GM18502 (cell line): Measurements from ENCODE around the gene CARF.
"Not testable (repeated sequence)": the region's sequence is repeated elsewhere in the genome, so short reads cannot be mapped to it uniquely, and the experiment has no call there.

Source experiments
- ATAC-seq: cut with Tn5 transposase; IDR thresholded peaks from one replicate; pipeline ENCODE4 v1.9.1; 2021; ENCODE audit warnings: mild to moderate bottlenecking; ENCODE audit not compliant: unreplicated experiment, poor library complexity

The CARF gene

DNA sequence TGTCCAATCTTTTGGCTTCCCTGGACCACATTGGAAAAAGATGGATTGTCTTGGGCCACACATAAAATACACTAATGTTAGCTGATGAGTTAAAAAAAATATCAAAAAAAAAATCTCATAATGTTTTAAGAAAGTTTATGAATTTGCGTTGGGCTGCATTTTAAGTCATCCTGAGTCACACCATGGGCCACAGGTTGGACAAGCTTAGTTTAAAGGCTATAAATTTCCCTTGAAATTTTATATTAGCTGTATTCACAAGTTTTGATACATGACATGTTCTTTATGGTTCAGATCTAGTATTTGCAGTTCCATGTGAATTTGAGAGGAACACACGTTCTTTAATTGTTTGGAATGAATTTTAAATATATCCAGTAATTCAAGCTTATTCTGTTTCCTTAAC lies 21.9 kb downstream of the CARF start:
- ATAC-seq = no peak

DNA sequence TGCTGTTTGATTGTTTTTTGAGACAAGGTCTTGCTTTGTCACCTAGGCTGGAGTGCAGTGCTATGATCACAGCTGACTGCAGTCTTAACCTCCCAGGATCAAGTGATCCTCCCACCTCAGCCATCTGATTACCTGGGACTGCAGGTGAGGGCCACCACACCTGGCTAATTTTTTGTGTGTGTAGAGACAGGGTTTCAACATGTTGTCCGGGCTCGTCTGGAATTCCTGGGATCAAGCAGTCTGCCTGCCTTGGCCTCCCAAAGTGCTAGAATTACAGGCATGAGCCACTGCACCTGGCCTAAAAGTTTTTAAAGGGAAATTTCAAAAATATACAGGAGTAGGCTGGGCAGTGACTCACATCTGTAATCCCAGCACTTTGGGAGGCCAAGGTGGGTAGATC lies 22.4 kb downstream of the CARF start:
- no peak for ATAC-seq

DNA sequence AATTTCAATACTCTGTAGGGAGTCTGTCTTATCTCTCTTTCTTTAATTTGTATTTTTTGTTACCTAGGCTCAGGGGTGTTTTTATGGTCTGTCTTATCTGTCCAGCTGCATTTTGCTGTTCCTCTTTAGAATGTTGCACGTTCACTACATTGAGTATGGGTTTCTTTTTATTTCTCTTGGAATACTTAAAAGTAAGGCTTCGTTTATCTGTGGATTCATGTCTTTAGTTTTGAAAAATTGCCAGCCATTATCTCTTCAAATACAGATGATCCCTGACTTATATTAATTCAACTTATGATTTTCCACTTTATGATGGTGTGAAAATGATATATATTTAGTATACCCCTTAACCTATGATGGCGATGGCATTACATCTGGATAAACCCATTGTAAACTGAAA lies 26.9 kb downstream of the CARF start:
- no peak for ATAC-seq

DNA sequence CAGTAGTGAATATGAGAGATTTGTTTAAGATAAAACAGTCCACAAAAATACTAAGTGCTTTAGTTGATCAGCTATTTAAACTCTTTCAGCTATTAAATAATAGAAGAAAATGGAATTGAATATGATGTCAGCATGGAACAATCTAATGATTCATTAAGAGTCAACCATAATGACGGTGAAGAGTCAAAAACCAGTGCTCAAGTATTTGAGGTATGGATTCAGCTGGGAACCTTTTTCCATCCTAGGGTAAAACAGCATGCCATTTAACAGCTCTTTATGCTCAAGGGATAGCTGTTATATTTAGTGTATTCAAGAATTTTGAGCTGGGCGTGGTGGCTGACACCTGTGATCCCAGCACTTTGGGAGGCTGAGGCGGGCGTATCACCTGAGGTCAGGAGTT lies 29.7 kb downstream of the CARF start:
- no peak for ATAC-seq

DNA sequence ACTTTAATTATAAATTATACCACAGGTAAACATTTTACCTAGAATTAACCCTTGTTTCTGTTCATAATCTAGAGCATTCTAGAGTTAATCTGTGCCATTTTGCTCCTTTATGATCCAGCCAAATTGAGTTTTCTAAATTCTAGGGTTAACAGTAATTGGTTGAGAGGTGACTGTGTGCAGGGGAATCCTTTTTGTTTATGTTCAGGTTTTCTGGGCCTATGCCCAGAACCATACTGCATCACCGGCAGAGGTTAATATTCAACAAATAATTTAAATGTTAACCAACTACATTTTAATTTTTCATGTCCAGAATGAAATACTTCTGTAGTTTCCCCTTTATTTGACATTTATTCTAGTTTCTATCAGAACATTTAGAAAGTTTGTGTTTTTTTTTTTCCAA lies 32.3 kb downstream of the CARF start:
- ATAC-seq = no peak

DNA sequence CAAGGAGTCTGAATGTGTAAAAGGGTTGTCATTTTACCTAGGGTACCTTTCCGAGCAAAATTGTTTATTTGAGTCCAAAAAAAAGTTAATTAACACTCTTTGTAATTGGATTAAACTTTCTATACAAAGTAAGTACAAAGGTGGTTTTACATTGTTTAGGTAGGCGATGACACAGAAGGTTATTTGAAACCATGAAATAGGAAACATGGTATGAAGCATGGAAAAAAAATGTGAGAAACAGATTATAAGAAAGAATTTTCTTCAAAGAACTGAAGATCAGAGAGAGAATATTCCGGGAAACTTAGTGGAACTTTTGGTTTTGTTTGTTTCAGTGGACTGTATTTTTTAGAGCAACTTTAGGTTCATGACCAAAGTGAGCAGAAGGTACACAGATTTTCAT lies 32.7 kb downstream of the CARF start:
- no peak for ATAC-seq

DNA sequence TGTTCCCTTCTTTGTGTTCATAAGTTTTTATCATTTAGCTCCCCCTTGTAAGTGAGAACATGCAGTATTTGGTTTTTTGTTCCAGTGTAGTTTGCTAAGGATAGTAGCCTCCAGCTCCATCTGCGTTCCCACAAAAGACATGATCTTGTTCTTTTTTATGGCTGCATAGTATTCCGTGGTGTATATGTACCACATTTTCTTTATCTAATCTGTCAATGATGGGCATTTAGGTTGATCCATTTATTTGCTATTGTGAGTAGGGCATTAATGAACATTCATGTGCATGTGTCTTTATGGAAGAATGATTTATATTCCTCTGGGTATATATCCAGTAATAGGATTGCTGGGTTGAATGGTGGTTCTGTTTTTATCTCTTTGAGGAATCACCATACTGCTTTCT lies 33.4 kb downstream of the CARF start:
- no peak for ATAC-seq

DNA sequence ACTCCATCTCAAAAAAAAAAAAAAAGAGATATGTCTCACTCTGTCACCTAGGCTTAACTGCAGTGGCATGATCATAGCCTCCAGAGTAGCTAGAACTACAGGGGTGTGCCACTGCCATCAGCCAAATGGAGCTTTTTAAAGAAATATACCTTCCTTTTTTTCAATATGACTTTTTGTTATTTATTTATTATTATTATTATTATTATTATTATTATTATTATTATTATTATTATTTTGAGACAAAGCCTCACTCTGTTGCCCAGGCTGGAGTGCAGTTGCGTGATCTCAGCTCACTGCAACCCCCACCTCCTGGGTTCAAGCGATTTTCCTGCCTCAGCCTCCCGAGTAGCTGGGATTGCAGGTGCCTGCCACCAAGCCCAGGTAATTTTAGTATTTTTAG lies 37.3 kb downstream of the CARF start:
- ATAC-seq = not testable (repeated sequence)

DNA sequence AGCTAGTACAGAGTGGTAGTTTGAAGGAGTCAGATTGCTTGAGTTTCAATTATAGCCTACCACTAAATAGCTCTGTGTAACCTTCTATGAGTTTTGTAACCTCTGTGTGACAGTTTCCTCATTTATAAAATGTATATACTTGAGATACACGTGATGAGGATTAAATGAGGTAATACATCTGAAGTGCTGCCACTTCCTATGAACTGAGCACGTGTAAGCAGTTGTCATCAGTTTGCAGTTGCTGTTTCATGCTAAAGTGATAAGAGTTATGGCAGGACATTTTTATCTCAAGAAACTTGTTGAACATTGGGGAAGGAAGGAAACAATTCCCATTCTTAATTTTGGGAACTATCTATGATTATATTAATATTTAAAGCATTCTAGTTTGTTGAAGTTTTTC lies 38.5 kb downstream of the CARF start:
- no peak for ATAC-seq

DNA sequence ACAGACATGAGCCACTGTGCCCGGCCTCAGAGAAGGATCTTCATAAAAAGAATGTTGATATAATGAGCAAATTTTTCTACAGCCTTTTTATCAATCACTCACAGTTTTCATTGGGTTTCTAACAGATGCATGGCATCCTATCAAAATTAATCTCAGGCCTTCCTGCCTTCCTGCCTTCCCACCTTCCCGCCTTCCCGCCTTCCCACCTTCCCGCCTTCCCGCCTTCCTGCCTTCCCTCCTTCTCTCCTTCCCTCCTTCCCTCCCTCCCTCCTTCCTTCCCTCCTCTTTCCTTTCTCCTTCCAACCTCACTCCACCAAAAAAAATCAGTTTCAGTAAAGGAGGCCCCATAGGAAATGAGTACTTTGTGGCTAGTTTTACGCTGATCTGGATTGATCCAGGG lies 48.4 kb downstream of the CARF start:
- ATAC-seq = no peak

DNA sequence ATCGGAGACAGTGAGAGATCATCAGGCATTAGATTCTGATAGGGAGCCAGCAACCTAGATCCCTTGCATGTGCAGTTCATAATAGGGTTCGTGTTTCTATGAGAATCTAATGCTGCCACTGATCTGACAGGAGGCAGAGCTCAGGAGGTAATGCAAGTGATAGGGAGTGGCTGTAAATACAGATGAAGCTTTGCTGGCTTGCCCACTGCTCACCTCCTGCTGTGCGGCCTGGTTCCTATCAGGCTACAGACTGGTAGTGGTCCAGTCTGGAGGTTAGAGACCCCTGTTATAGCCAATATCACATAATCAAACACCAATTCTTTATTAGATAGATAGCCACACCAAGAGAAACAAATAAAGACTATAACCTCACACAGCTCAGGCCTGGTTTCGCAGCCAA lies 51.6 kb downstream of the CARF start:
- ATAC-seq = no peak

DNA sequence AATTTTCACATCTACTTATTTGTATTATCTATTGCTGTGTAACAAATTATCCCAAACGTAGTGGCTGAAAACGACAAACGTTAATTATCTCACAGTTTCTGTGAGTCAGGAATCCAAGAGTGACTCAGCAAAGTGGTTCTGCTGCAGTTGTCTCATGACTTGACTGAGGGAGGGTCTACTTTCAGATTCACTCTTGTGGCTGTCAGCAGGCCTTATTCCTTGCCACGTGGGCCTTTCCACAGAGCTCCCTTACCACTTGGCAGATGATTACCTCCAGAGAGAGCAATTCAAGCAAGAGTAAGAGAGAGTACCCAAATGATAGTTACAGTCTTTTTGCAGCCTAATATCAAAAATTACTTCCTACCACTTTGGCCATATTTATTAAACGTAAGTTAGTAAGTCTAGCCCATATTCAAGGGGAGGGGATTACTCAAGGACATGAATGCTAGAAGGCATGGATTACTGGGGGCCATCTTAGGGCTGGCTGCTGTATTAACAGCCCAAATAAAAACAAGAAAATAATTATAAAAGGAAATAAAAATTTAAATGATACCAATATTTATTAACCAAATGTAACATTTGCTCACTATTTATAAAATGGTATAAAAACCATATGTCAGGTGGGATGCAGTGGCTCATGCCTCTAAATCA lies 53.9 kb downstream of the CARF start:
- peak; percentile 82 for ATAC-seq

DNA sequence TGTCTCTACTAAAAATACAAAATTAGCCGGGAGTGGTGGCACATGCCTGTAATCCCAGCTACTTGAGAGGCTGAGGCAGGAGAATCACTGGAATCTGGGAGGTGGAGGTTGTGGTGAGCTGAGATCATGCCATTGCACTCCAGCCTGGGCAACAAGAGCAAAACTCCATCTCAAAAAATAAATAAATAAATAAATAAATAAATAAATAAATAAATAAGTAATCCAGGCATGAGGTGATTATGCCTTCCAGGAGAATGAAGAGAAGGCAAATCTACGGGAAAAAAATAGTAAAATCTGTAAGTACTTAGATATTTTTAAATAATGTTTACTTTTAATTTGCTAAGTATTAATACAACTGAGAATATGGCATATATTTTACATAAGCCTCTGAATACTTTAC lies 57.3 kb downstream of the CARF start:
- ATAC-seq = not testable (repeated sequence)

DNA sequence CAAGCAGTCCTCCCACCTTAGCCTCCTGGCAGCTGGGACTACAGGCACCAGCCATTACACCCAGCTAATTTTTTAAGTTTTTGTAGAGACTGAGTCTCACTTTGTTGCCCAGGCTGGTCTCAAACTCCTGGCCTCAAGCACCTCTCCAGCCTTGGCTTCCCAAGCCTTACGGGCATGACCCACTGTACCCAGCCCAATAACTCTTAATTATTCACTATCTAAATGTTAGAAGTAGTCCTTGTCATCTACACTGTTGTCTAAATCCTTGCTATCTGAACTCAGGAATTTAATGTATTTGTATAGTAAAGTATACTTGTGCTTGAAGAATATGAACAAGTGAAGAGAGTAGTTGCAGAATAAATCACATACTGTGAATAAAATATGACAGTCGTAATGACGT lies 64.7 kb downstream of the CARF start:
- no peak for ATAC-seq

DNA sequence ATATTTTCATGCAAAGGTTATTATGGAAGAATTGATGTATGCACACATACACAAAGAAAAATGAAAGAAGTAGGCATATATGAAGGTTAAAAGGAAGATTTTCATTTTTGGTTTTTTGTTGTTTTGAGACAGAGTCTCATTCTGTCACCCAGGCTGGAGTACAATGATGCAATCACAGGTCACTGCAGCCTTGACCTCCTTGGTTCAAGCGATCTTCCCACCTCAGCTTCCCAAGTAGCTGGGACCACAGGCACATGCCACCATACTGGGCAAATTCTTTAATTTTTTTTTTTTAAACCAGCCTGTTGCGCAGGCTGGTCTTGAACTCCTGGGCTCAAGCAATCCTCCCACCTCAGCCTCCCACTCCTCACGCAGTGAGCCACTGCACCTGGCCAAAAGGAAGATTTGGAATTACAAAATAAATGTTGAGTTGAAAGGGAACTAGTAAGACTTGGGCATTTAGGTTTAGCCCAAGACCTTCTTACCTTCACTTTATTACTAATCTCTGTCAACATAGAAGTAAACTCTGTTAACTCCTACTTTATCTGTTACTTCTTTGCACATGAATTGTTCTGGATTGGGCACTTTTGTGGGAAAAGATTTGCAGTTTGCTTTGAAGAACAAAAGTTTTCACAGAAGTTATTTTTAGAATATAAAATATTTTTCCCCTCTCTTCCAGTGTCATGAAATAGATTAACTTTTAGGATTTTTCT lies 70.9 kb downstream of the CARF start:
- ATAC-seq = no peak

DNA sequence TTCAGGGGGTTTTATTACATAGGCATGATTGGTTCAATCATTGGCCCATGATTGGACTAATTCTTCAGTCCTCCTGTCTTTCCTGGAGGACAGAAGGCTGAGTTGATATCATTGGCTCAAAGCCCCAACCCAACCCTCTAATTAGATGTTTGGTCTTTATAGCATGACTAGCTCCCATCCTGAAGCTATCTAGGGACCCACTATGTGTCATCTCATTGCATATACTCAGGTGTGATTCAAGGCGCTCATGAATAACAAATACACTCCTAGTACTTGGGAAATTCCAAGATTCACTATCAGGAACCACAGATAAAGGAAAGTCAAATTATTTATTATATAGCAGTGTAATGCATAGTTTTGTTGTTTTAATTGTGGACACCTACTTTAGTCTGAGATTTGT lies 77.7 kb downstream of the CARF start:
- ATAC-seq = no peak

DNA sequence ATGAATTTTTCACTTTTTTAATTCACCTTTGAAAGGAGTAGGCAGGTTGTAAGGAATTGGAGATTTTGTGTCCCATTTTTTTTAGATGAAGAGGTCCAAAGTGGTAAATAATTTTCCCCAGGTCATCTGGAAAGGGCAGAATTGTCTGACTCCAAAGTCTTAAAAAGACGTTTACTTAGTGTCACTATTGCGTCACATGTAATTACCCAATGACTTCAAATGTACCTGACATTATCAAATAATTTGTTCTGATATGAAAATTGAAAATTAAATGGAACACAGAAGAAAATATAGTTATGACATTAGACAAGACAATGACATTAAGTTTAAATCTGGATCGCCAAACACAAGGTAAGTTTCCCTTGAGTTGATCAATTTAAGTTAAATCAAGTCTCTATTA lies 78.4 kb downstream of the CARF start:
- ATAC-seq = no peak

DNA sequence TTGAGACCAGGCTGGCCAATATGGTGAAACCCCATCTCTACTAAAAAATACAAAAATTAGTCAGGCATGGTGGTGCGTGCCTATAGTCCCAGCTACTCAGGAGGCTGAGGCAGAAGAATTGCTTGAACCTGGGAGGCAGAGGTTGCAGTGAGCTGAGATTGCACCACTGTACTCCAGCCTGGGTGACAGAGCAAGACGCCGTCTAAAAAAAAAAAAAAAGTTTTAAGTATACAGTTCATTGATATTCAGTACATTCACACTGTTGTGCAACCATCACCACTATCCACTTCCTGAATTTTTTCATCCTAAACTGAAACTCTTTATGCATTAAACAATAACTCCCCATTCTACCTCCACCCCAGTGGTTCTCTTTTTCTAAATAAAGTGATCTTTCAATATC lies 85.0 kb downstream of the CARF start:
- not testable (repeated sequence) for ATAC-seq

DNA sequence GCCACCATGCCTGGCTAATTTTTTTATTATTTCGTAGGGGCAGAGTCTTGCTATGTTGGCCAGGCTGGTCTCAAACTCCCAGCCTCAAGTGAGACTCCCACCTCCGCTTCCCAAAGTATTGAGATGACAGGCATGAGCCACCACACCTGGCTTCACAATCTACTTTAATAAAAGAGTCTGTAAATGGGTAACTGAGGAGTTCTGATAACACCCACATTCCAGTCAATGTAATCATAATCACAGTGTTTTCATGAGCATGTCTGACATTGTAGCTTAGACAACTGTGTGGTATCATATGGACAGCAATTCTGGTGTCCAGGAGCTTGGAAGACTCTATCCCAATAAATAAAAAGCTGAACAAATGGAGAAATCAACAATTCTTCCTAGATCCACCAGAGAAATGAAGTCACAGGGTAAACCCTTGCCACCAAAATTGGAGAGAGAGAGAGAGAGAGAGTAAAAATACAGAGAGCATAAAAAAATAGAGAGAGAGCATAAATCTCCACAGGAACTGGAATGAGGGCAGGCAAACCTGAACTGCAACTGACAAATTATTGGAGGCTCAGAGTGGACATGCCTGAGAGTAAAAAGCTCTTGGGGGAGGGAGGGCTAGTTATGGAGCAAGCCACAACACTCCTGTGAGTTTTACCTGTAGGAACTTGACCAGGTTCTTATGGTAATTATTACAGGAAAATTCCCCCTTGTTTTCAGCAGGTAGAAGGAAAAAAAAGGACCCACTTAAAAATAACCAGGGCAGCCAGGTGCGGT lies 90.2 kb downstream of the CARF start:
- ATAC-seq = no peak

DNA sequence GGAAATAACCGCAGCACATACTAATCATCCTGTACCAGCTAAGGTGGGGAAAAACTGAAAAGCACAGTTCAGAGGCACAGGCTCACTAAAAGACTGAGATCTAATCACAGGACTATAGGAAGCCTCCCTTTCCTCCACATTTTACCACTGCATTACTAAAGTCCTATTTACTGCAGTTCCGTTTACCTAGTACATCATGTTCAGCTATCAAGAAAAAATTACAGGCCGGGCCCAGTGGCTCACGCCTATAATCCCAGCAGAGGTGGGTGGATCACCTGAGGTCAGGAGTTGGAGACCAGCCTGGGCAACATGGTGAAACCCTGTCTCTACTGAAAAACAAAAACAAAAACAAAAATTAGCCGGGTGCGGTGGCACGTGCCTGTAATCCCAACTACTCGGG lies 91.6 kb downstream of the CARF start:
- ATAC-seq = no peak

DNA sequence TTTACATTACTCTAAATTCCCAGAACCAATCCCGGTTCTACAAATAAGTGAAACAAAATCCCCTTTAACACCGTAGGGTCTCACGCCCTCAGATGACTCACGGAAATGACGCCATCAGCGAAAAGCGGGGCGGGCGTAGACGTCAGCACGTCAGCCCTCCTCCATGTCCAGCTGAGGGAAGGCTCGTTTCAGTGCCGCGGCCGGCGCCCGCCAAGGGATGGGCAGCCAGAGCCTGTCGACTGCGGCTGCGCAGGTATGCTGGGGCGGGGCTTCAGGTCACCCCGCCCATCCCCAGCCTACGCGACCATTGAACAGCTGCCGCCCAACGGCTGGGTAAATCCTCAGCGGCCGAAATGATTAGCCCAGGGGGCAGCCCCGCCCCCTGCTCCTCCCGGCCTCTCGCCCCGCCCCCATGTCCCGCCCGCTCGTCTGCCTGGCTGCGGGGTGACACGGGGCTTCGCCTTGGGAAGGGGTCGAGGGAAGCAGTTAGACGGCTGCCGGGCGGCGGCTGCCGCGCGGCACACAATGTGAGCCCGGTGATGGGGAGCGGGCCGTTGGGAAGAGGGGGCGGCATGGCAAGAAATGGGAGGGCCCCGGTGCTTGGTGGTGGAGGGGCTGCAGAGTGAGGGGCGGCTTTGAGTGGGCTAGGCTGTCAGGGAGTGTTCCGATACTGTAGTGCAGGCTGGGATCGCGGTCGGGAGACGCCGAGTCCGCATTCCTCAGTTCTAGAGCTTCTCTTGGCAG lies 102.6 kb downstream of the CARF start, which contains the start of gene NBEAL1:
Gene NBEAL1, plus strand, starts transcription at position 420 of the 744 bp plus-strand sequence. CDS start 1,510 bp downstream, outside the sequence.
- ATAC-seq = peak; percentile 97
